ENCODE measurements around the gene PLEKHG4. TPM values are rescaled to one million over a fixed set of nuclear protein-coding genes. Genes with fewer than 3 reads are reported as not detected.

The PLEKHG4 gene
- total RNA-seq, 3 donors from 2014 or later: 8.0 to 15.4 (median 10.5) TPM

DNA sequence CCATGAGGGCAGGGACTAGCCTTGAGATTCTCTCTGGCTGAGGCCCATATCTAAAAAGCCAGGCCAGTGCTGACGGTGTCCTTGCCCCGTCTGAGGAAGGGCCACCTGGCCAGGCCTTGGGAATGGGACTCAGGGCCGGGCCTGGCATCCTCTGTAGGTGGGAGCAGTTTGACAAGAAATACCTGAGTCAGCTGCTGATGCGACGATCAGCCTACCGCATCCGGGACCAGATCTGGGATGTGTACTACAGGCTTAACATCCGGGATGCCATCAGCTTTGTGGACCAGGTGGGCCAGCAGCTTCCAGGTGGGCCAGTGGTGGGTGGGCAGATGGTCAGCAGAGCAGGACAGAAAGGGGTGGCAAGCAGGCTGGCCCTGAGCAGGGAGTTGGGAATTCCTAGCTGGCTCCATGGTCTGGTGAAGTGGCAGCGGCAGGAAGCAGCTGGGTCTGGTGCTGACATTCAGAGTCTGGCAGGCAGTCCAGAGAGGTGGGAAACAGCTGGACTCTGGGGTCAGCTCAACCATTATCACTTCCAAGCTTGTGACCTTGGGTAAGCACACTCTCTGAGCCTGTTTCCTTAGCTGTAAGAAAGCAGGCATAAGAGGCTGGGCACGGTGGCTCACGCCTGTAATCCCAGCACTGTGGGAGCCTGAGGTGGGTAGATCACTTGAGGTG, 21.0 kb upstream of the PLEKHG4 start:
- no peaks in the 10 kb centered on the region for H3K9me3 ChIP-seq
- ATAC-seq (no peak), DNase-seq (peak in 1 of 3 donors; percentile 36)
- intact Hi-C loops (cut with DNase I, micrococcal nuclease): no loop called here
- no peaks in the 10 kb centered on the region for H3K4me1 ChIP-seq (ENCODE audit: low read depth)
- H3K36me3 ChIP-seq (ENCODE audit: low read depth): no peaks in the 10 kb centered on the region
- TF ChIP-seq, protein P1, sequence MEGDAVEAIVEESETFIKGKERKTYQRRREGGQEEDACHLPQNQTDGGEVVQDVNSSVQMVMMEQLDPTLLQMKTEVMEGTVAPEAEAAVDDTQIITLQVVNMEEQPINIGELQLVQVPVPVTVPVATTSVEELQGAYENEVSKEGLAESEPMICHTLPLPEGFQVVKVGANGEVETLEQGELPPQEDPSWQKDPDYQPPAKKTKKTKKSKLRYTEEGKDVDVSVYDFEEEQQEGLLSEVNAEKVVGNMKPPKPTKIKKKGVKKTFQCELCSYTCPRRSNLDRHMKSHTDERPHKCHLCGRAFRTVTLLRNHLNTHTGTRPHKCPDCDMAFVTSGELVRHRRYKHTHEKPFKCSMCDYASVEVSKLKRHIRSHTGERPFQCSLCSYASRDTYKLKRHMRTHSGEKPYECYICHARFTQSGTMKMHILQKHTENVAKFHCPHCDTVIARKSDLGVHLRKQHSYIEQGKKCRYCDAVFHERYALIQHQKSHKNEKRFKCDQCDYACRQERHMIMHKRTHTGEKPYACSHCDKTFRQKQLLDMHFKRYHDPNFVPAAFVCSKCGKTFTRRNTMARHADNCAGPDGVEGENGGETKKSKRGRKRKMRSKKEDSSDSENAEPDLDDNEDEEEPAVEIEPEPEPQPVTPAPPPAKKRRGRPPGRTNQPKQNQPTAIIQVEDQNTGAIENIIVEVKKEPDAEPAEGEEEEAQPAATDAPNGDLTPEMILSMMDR (IDR thresholded peaks at IDR 0.05): no peak
- no peak overlapping the region for H3K4me3 ChIP-seq

DNA sequence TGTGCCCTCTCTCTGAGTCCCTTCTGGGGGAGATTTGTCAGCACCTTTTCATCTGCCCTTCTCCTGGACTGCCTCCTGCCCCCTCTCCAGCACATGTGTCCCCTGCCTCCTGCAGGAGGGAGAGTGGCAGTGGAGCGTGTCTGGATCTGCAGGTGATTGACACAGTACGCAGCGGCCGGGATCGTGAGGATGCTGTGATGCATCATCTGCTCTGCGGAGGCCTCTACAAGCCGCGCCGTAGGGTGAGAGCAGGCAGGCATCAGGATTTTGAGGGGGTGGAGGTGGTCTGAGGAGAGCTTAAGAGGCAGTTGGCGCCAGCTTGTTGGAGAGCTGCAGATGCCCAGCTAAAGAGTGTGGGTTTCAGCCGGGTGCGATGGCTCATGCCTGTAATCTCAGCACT, 19.6 kb upstream of the PLEKHG4 start:
- Histone ChIP-seq H3K36me3 (ENCODE audit: low read depth) (no peaks in the 10 kb centered on the region), H3K4me1 (ENCODE audit: low read depth) (no peaks in the 10 kb centered on the region), H3K4me3 (no peak overlapping the region), H3K9me3 (no peaks in the 10 kb centered on the region)
- ATAC-seq: no peak
- TF ChIP-seq, protein P1 (IDR thresholded peaks at IDR 0.05): no peak
- intact Hi-C loops (cut with DNase I, micrococcal nuclease): no loop called here
- peak in 1 of 3 donors; percentile 50 for DNase-seq

DNA sequence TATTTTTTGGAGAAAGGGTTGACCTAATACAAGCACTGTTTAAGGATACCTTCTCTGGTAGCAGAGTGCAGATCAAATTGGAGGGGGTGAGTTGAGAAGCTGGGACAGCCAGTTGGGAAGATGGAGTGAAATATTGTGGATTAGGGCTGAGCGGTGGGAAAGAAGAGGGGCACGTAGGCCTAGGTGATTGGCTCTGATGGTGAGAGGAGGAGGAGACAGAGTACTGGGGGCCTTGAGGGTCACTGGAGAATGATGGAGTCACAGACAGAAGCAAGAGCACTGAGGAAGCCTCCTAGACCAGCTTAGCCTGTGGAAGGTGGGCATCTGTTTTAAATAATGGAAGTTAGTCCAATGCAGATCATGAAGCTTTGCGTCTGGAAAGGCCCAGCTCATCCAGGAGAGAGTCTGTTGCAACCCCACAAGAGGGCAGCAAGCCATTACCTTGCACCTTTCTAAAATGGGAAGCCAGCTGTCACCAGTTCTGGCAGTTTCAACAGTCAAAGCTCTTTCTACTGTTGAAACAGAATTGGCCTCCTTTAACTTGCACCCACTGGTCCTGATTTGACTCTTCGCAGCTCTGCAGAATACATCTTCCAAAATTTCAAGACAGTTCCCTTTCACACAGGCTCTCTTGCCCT, 18.8 kb upstream of the PLEKHG4 start:
- Histone ChIP-seq H3K4me1 (ENCODE audit: low read depth) (no peaks in the 10 kb centered on the region), H3K36me3 (ENCODE audit: low read depth) (no peaks in the 10 kb centered on the region), H3K4me3 (no peak overlapping the region), H3K9me3 (no peaks in the 10 kb centered on the region)
- DNase-seq (peak in 1 of 3 donors; percentile 54), ATAC-seq (peak; percentile 84)
- TF ChIP-seq, protein P1 (IDR thresholded peaks at IDR 0.05): no peak
- intact Hi-C loops (cut with DNase I, micrococcal nuclease): no loop called here

DNA sequence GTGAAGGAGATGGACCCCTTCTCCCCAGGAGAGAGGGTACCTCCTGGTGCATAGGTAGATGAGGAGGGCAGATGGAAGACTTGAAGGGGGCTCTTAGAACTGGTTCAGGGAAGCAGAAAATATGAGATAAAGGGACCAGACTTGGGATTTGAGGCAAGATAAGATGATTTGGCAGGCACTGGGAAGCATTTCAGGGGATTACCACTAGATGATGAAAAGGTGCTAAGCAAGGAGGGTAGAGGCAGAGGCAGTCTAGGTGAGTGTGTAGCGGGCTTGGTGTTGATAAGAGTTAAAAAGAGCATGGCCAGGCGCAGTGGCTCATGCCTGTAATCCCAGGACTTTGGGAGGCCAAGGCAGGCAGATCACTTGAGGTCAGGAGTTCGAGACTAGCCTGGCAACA, 16.1 kb upstream of the PLEKHG4 start:
- ATAC-seq: no peak
- H3K4me1 ChIP-seq (ENCODE audit: low read depth): no peaks in the 10 kb centered on the region
- no peak overlapping the region for H3K4me3 ChIP-seq
- intact Hi-C loops (cut with DNase I, micrococcal nuclease): no loop called here
- H3K9me3 ChIP-seq: no peaks in the 10 kb centered on the region
- DNase-seq: no peak
- TF ChIP-seq, protein P1 (IDR thresholded peaks at IDR 0.05): no peak
- H3K36me3 ChIP-seq (ENCODE audit: low read depth): no peaks in the 10 kb centered on the region

DNA sequence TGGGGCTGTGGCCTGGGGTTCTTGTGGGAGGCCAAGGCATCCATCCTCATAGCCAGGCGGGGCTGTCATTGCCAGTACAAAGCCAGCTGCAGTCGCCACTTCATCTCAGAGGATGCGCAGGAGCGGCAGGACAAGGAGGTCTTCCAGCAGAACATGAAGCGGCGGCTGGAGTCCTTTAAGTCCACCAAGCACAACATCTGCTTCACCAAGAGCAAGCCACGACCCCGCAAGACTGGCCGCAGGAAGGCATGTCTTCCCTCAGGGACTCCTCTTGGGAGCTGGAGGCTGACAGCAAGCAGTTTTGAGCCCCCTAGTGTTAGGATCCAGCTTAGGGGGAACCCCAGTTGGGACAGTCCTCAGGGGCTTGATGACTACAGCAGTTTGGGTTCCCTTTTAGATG, 15.1 kb upstream of the PLEKHG4 start:
- ATAC-seq: no peak
- peak in 2 of 3 donors; percentile 14 to 17 for DNase-seq
- H3K4me1 ChIP-seq (ENCODE audit: low read depth): no peaks in the 10 kb centered on the region
- no peaks in the 10 kb centered on the region for H3K9me3 ChIP-seq
- TF ChIP-seq, protein P1 (IDR thresholded peaks at IDR 0.05): no peak
- H3K4me3 ChIP-seq: no peak overlapping the region
- no peaks in the 10 kb centered on the region for H3K36me3 ChIP-seq (ENCODE audit: low read depth)
- intact Hi-C loops (cut with DNase I, micrococcal nuclease): no loop called here
